HepG2 (cell line): ENCODE data around the gene KLKB1. TPM values are rescaled to one million over a fixed set of nuclear protein-coding genes. Genes with fewer than 3 reads are reported as not detected.
A peak's percentile ranks its signal among the peaks of the same experiment; 100 is the strongest.

Experiments
- E2F5 ChIP-seq: sonication (generic); formaldehyde crosslinking; conservative IDR thresholded peaks from 2 replicates; pipeline ENCODE4 v1.4.0; 2020; ENCODE audit warnings: missing genetic modification reagents
- FOXJ3 ChIP-seq: sonication (generic); formaldehyde crosslinking; IDR thresholded peaks from 2 replicates; pipeline ENCODE4 v1.4.0; 2020; ENCODE audit warnings: missing genetic modification reagents, mild to moderate bottlenecking, borderline replicate concordance
- GATAD2A ChIP-seq: IDR thresholded peaks from 2 replicates; pipeline ENCODE4 v1.6.1; 2016
- LCORL ChIP-seq, 2 experiments: fragments of 450-650 bp in 1 of 2; sonication (generic) in 1 of 2; formaldehyde crosslinking in 1 of 2; IDR thresholded peaks; 2 replicates each; pipeline versions ENCODE4 v1.5.0 to v1.6.1; 2017 to 2020; ENCODE audit warnings: antibody characterized with exemption in 1 of 2, missing genetic modification reagents in 1 of 2
- RBM39 ChIP-seq: fragments of 200-400 bp; formaldehyde crosslinking; IDR thresholded peaks from one replicate; pipeline ENCODE4 v1.6.1; 2018; ENCODE audit warnings: antibody characterized with exemption, mild to moderate bottlenecking, low read depth, low read length; ENCODE audit not compliant: poor library complexity, severe bottlenecking
- THYN1 ChIP-seq: sonication (generic); formaldehyde crosslinking; IDR thresholded peaks from 2 replicates; pipeline ENCODE4 v1.8.1; 2023; ENCODE audit warnings: low read depth, mild to moderate bottlenecking, moderate library complexity, missing genetic modification reagents, borderline replicate concordance
- ZBED4 ChIP-seq: sonication (generic); formaldehyde crosslinking; IDR thresholded peaks from 2 replicates; pipeline ENCODE4 v1.4.0; 2020; ENCODE audit warnings: missing genetic modification reagents, borderline replicate concordance
- ZBTB42 ChIP-seq: sonication (generic); formaldehyde crosslinking; IDR thresholded peaks from 2 replicates; pipeline ENCODE4 v1.5.0; 2020; ENCODE audit warnings: mild to moderate bottlenecking, missing genetic modification reagents
- ZBTB44 ChIP-seq: sonication (generic); formaldehyde crosslinking; IDR thresholded peaks from 2 replicates; pipeline ENCODE4 v1.4.0; 2020; ENCODE audit warnings: missing genetic modification reagents
- ZGPAT ChIP-seq: IDR thresholded peaks from 2 replicates; pipeline ENCODE4 v1.6.1; 2016; ENCODE audit warnings: mild to moderate bottlenecking
- ZNF251 ChIP-seq: sonication (generic); formaldehyde crosslinking; IDR thresholded peaks from 2 replicates; pipeline ENCODE4 v1.9.0; 2021; ENCODE audit warnings: mild to moderate bottlenecking, missing genetic modification reagents
- ZNF337 ChIP-seq: sonication (generic); formaldehyde crosslinking; IDR thresholded peaks from 2 replicates; pipeline ENCODE4 v1.5.1; 2020; ENCODE audit warnings: missing genetic modification reagents, low read depth, mild to moderate bottlenecking, borderline replicate concordance
- ZNF564 ChIP-seq: sonication (generic); formaldehyde crosslinking; IDR thresholded peaks from 2 replicates; pipeline ENCODE4 v1.8.1; 2023; ENCODE audit warnings: mild to moderate bottlenecking, missing genetic modification reagents
- polyA plus RNA-seq, 8 experiments: library from polyadenylated mRNA; depleted of rRNA in 3 of 8; stranded (reverse) in 7 of 8; unstranded in 1 of 8; fragments of >200 nt; fragmentation: Illumina TruSeq in 4 of 8; extraction: Trizol in 4 of 8; gene quantifications; 2 replicates each; pipeline versions ENCODE4 v1.2.1 to v1.2.3, GENCODE V29; 2011 to 2016; ENCODE audit warnings: low read depth in 4 of 8, missing spikeins in 1 of 8, mixed read lengths in 1 of 8; ENCODE audit not compliant: insufficient read depth in 1 of 8
- total RNA-seq, 5 experiments: library from RNA; depleted of rRNA; stranded (reverse); fragments of >200 nt; fragmentation: Illumina TruSeq; extraction: Trizol; gene quantifications; 2 replicates each; pipeline ENCODE4 v1.2.3, GENCODE V29; 2016; ENCODE audit warnings: low read depth in 1 of 5
- TF ChIP-seq, protein P1 (sequence below): IDR thresholded peaks from 2 replicates; pipeline ENCODE4 v1.6.1; 2018; ENCODE audit warnings: missing genetic modification reagents
- TF ChIP-seq, protein P2 (sequence below): sonication (generic); formaldehyde crosslinking; IDR thresholded peaks from 2 replicates; pipeline ENCODE4 v1.5.0; 2020; ENCODE audit warnings: mild to moderate bottlenecking, low read depth, missing genetic modification reagents, borderline replicate concordance
- TF ChIP-seq, protein P3 (sequence below): sonication (generic); formaldehyde crosslinking; IDR thresholded peaks from 2 replicates; pipeline ENCODE4 v1.9.0; 2021; ENCODE audit warnings: missing genetic modification reagents, mild to moderate bottlenecking, borderline replicate concordance

The KLKB1 gene
- total and polyA plus RNA-seq, 2 of the 13 experiments (the other 11 are each of a cell fraction or from before 2014, with no cell fraction given), result 0.26 to 0.49 TPM

GRCh38 chr4:186191200-186192065, 35.9 kb upstream of the KLKB1 start, which contains the start of gene CYP4V2 (continued):
- TF ChIP-seq ZBTB42 (CRISPR knock-in tag) (0 out of 2 replicates have a peak, but pooled peaks have one; percentile 29), RBM39 (peak; percentile 65), ZNF564 (CRISPR knock-in tag) (no peak), LCORL (IDR thresholded peaks at IDR 0.05) (no peak), LCORL (CRISPR knock-in tag; IDR thresholded peaks at IDR 0.05) (peak; percentile 36; the same call in 1 of the 2 replicates), ZNF251 (CRISPR knock-in tag) (no peak), ZNF337 (no peak), THYN1 (CRISPR knock-in tag) (no peak), GATAD2A (CRISPR knock-in tag) (peak; percentile 47), ZGPAT (CRISPR knock-in tag) (peak; percentile 89), FOXJ3 (CRISPR knock-in tag) (peak; percentile 29; the same call in 1 of the 2 replicates), ZBTB44 (CRISPR knock-in tag) (no peak), ZBED4 (peak; percentile 15; the same call in 1 of the 2 replicates), E2F5 (no peak)
- TF ChIP-seq, protein P1, sequence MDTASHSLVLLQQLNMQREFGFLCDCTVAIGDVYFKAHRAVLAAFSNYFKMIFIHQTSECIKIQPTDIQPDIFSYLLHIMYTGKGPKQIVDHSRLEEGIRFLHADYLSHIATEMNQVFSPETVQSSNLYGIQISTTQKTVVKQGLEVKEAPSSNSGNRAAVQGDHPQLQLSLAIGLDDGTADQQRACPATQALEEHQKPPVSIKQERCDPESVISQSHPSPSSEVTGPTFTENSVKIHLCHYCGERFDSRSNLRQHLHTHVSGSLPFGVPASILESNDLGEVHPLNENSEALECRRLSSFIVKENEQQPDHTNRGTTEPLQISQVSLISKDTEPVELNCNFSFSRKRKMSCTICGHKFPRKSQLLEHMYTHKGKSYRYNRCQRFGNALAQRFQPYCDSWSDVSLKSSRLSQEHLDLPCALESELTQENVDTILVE (CRISPR knock-in tag), result peak; percentile 99
- TF ChIP-seq, protein P2, sequence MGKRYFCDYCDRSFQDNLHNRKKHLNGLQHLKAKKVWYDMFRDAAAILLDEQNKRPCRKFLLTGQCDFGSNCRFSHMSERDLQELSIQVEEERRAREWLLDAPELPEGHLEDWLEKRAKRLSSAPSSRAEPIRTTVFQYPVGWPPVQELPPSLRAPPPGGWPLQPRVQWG (CRISPR knock-in tag), result no peak
- TF ChIP-seq, protein P3, sequence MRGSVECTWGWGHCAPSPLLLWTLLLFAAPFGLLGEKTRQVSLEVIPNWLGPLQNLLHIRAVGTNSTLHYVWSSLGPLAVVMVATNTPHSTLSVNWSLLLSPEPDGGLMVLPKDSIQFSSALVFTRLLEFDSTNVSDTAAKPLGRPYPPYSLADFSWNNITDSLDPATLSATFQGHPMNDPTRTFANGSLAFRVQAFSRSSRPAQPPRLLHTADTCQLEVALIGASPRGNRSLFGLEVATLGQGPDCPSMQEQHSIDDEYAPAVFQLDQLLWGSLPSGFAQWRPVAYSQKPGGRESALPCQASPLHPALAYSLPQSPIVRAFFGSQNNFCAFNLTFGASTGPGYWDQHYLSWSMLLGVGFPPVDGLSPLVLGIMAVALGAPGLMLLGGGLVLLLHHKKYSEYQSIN (CRISPR knock-in tag), result no peak
